HG02852 (cell line): ENCODE data around the gene UBE2Z.

Experiments used
- ATAC-seq: cut with Tn5 transposase; IDR thresholded peaks from one replicate; pipeline ENCODE4 v1.9.1; 2021; ENCODE audit warnings: mild to moderate bottlenecking, moderate library complexity; ENCODE audit not compliant: unreplicated experiment

The UBE2Z gene

GRCh38 chr17:48952904-48953303 lies 44.7 kb downstream of the UBE2Z start:
- ATAC-seq: no peak

- no peak for ATAC-seq
Observed at GRCh38 chr17:48954300-48954755, 46.1 kb downstream of the UBE2Z start.

GRCh38 chr17:48960834-48961515 lies 52.8 kb downstream of the UBE2Z start:
- ATAC-seq: no peak

- ATAC-seq: no peak
Observed at GRCh38 chr17:48961516-48962233, 53.5 kb downstream of the UBE2Z start.

- ATAC-seq: no peak
Observed at GRCh38 chr17:48970224-48970623, 62.0 kb downstream of the UBE2Z start.

GRCh38 chr17:48970865-48971687 lies 62.9 kb downstream of the UBE2Z start:
- ATAC-seq: no peak

GRCh38 chr17:48972749-48973097 lies 64.5 kb downstream of the UBE2Z start:
- no peak for ATAC-seq

GRCh38 chr17:48973806-48974205 lies 65.6 kb downstream of the UBE2Z start:
- ATAC-seq: no peak
